Thyroid gland (tissue), 4 donors: ENCODE data around the gene POLR1B.
"Not testable (repeated sequence)": the region's sequence is repeated elsewhere in the genome, so short reads cannot be mapped to it uniquely, and the experiment has no call there.

Source experiments
- POLR2A ChIP-seq, 2 donors: fragments of 450-650 bp; IDR thresholded peaks; one replicate each; pipeline ENCODE4 v1.6.1; 2017; ENCODE audit warnings: antibody characterized with exemption in 2 of 2, mild to moderate bottlenecking in 2 of 2, moderate library complexity in 1 of 2
- TF ChIP-seq, protein P1 (sequence below), 6 experiments: fragments of 200-600 bp in 3 of 6; fragments of 450-650 bp in 3 of 6; sonication (generic) in 3 of 6; IDR thresholded peaks; one replicate each; pipeline ENCODE4 v1.5.1; 2016 to 2019; ENCODE audit warnings: antibody characterized with exemption in 6 of 6, mild to moderate bottlenecking in 2 of 6, inconsistent platforms in 1 of 6, moderate library complexity in 1 of 6

DNA sequence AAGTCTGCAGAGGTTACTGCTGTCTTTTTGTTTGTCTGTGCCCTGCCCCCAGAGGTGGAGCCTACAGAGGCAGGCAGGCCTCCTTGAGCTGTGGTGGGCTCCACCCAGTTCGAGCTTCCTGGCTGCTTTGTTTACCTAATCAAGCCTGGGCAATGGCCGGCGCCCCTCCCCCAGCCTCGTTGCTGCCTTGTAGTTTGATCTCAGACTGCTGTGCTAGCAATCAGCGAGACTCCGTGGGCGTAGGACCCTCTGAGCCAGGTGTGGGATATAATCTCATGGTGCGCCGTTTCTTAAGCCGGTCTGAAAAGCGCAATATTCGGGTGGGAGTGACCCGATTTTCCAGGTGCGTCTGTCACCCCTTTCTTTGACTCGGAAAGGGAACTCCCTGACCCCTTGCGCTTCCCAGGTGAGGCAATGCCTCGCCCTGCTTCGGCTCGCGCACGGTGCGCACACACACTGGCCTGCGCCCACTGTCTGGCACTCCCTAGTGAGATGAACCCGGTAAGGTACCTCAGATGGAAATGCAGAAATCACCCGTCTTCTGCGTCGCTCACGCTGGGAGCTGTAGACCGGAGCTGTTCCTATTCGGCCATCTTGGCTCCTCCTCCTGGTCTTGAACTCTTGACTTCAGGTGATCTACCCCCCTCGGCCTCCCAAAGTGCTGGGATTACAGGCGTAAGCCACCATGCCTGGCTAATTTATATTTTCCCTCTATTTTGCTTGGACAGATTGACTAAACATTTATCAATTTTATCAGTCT lies 32.8 kb upstream of the POLR1B start:
- TF ChIP-seq, protein P1, sequence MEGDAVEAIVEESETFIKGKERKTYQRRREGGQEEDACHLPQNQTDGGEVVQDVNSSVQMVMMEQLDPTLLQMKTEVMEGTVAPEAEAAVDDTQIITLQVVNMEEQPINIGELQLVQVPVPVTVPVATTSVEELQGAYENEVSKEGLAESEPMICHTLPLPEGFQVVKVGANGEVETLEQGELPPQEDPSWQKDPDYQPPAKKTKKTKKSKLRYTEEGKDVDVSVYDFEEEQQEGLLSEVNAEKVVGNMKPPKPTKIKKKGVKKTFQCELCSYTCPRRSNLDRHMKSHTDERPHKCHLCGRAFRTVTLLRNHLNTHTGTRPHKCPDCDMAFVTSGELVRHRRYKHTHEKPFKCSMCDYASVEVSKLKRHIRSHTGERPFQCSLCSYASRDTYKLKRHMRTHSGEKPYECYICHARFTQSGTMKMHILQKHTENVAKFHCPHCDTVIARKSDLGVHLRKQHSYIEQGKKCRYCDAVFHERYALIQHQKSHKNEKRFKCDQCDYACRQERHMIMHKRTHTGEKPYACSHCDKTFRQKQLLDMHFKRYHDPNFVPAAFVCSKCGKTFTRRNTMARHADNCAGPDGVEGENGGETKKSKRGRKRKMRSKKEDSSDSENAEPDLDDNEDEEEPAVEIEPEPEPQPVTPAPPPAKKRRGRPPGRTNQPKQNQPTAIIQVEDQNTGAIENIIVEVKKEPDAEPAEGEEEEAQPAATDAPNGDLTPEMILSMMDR (IDR thresholded peaks at IDR 0.05) = not testable (repeated sequence)
- TF ChIP-seq POLR2A (IDR thresholded peaks at IDR 0.05) = not testable (repeated sequence)
